ENCODE measurements around the gene GRIA1. TPM values are rescaled to one million over a fixed set of nuclear protein-coding genes. Genes with fewer than 3 reads are reported as not detected.

The GRIA1 gene
- polyA plus RNA-seq, 1 experiment = 6.7 TPM

DNA sequence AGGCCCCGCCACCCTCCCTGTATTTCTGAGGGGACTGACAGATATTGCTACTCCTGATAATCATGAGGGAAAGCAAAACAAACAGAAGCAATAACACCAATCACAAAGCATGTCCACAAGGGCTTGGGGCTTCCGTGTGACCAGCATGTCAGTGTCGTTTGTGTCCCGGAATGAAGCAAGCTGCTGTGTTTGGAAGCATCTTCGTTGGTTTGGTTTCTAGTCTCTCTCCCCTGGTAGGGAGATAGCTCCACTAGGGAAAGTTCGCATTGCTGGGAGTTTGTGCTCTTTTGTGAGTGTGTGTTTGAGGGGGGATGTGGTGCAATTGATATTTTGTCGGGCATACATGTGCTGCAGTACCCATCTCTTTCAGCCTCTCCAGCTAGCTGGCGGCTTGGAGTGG lies 1.4 kb downstream of the GRIA1 start:
- peak overlapping the region; percentile 48 for H3K4me3 ChIP-seq (ENCODE audit: low read depth, low read length)
- DNase-seq (ENCODE audit: low read depth) = no peak
- ChIA-PET CTCF (interaction anchor here (0.9 to 1.0 kb wide), 2 partner anchors 25 to 88 kb away, joined by 3 read pairs; no protein-coding TSS in a partner anchor), POLR2A (interaction anchor here (0.6 to 0.7 kb wide), 4 partner anchors 31 to 402 kb away, joined by 3 to 7 read pairs (median 4); no protein-coding TSS in a partner anchor)
- H3K36me3 ChIP-seq (ENCODE audit: control insufficient read depth, insufficient read depth, low read length) = no peaks in the 10 kb centered on the region
- H3K27me3 ChIP-seq (ENCODE audit: control insufficient read depth, insufficient read depth, low read length) = no peaks in the 10 kb centered on the region
- TF ChIP-seq, protein P1, sequence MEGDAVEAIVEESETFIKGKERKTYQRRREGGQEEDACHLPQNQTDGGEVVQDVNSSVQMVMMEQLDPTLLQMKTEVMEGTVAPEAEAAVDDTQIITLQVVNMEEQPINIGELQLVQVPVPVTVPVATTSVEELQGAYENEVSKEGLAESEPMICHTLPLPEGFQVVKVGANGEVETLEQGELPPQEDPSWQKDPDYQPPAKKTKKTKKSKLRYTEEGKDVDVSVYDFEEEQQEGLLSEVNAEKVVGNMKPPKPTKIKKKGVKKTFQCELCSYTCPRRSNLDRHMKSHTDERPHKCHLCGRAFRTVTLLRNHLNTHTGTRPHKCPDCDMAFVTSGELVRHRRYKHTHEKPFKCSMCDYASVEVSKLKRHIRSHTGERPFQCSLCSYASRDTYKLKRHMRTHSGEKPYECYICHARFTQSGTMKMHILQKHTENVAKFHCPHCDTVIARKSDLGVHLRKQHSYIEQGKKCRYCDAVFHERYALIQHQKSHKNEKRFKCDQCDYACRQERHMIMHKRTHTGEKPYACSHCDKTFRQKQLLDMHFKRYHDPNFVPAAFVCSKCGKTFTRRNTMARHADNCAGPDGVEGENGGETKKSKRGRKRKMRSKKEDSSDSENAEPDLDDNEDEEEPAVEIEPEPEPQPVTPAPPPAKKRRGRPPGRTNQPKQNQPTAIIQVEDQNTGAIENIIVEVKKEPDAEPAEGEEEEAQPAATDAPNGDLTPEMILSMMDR (IDR thresholded peaks at IDR 0.05; ENCODE audit: insufficient read depth, low read depth, low read length) = no peak

- Histone ChIP-seq H3K27me3 (ENCODE audit: control insufficient read depth, insufficient read depth, low read length) (no peaks in the 10 kb centered on the region), H3K36me3 (ENCODE audit: control insufficient read depth, insufficient read depth, low read length) (no peaks in the 10 kb centered on the region), H3K4me3 (ENCODE audit: low read depth, low read length) (no peak overlapping the region)
- no peak for DNase-seq (ENCODE audit: low read depth)
- CTCF ChIA-PET = interaction anchor here (0.8 to 4.0 kb wide), 19 partner anchors 8 to 468 kb away, joined by 3 to 25 read pairs (median 4); no protein-coding TSS in a partner anchor
- TF ChIP-seq, protein P1 (IDR thresholded peaks at IDR 0.05; ENCODE audit: insufficient read depth, low read depth, low read length) = peak; percentile 84
- POLR2A ChIA-PET = no interaction called here
These were observed 6.4 kb downstream of the GRIA1 start for GRCh38 chr5:153496835-153497234.

DNA sequence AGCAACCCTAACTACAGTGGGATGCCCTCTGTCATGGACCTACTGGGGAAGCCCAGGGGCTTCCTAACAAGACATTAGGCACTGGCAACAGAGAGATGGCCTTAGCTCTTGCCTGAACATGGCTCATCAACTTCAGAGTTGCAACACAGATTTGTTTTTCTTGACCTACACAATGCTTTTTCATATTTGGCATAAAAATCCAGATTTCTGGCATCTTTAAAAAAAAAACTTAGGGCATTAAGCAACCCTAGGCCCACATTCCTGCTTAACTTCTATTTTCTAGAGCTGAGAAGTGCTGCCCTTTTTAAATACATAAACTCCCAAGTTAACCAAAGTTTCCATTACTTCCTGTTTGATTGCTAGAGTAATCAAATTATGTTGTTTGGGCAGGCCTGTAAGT lies 8.0 kb downstream of the GRIA1 start:
- POLR2A ChIA-PET = no interaction called here
- no peaks in the 10 kb centered on the region for H3K27me3 ChIP-seq (ENCODE audit: control insufficient read depth, insufficient read depth, low read length)
- TF ChIP-seq, protein P1 (IDR thresholded peaks at IDR 0.05; ENCODE audit: insufficient read depth, low read depth, low read length) = no peak
- no peak for DNase-seq (ENCODE audit: low read depth)
- H3K36me3 ChIP-seq (ENCODE audit: control insufficient read depth, insufficient read depth, low read length) = no peaks in the 10 kb centered on the region
- CTCF ChIA-PET = no interaction called here
- no peak overlapping the region for H3K4me3 ChIP-seq (ENCODE audit: low read depth, low read length)

DNA sequence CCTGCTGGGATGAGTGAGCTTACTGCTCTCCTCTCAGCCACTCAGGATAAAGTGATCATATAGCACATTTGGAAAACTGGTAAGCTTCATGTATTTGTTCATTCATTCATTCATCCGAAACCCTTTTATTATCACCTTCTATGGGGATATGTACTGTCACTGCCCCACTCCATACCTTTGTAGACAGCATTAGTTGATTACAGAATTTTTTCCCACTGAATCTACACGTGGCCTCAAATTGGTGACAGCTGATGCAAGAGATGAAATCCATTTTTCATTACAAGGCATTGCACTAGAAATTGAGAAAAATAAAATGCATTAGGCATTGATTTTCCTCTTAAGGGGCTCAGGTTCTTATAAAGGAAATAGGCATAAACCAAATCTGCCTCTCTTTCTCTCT lies 9.7 kb downstream of the GRIA1 start:
- CTCF ChIA-PET = interaction anchor here (0.8 to 1.0 kb wide), 3 partner anchors 38 to 862 kb away, joined by 3 read pairs; no protein-coding TSS in a partner anchor
- no peak for DNase-seq (ENCODE audit: low read depth)
- Histone ChIP-seq H3K4me3 (ENCODE audit: low read depth, low read length) (no peak overlapping the region), H3K27me3 (ENCODE audit: control insufficient read depth, insufficient read depth, low read length) (no peaks in the 10 kb centered on the region), H3K36me3 (ENCODE audit: control insufficient read depth, insufficient read depth, low read length) (no peaks in the 10 kb centered on the region)
- POLR2A ChIA-PET = no interaction called here
- TF ChIP-seq, protein P1 (IDR thresholded peaks at IDR 0.05; ENCODE audit: insufficient read depth, low read depth, low read length) = no peak

- H3K36me3 ChIP-seq (ENCODE audit: control insufficient read depth, insufficient read depth, low read length) = no peaks in the 10 kb centered on the region
- TF ChIP-seq, protein P1 (IDR thresholded peaks at IDR 0.05; ENCODE audit: insufficient read depth, low read depth, low read length) = no peak
- no peaks in the 10 kb centered on the region for H3K27me3 ChIP-seq (ENCODE audit: control insufficient read depth, insufficient read depth, low read length)
- no peak overlapping the region for H3K4me3 ChIP-seq (ENCODE audit: low read depth, low read length)
- no peak for DNase-seq (ENCODE audit: low read depth)
- POLR2A ChIA-PET = interaction anchor here (0.7 kb wide), 1 partner anchor 210 kb away, joined by 6 read pairs; no protein-coding TSS in a partner anchor
- CTCF ChIA-PET = no interaction called here
These were observed 14.3 kb downstream of the GRIA1 start for GRCh38 chr5:153504726-153505125.

Data from BJ (cell line).